ENCODE results near the gene RAD51B.

- TF ChIP-seq POLR2A (IDR thresholded peaks at IDR 0.05) (no peak), EP300 (IDR thresholded peaks at IDR 0.05) (no peak)
Observed at GRCh38 chr14:68688872-68689371, 869.3 kb downstream of the RAD51B start.

All from tibial nerve (tissue), 3 donors.